ENCODE measurements around the gene COL28A1. TPM values are rescaled to one million over a fixed set of nuclear protein-coding genes. Genes with fewer than 3 reads are reported as not detected.

The COL28A1 gene
- total RNA-seq, 1 donor from 2014 or later = 1.8 TPM

- no peak overlapping the region for H3K27ac Mint-ChIP-seq
- no peaks in the 10 kb centered on the region for H3K27me3 Mint-ChIP-seq (ENCODE audit: low read depth)
- H3K4me1 Mint-ChIP-seq = peaks cover 6% of the 10 kb centered on the region
- H3K36me3 Mint-ChIP-seq = peaks cover 2% of the 10 kb centered on the region
- H3K9me3 Mint-ChIP-seq = no peaks in the 10 kb centered on the region
- H3K4me3 Mint-ChIP-seq = no peak overlapping the region
- no peak for DNase-seq (ENCODE audit: low spot score in 2 of 2, unreplicated experiment in 2 of 2)
- no peak for TF ChIP-seq CTCF (IDR thresholded peaks at IDR 0.05; ENCODE audit: unreplicated experiment)
Observed at GRCh38 chr7:7579638-7580037, 44.0 kb upstream of the COL28A1 start.

- TF ChIP-seq CTCF (IDR thresholded peaks at IDR 0.05; ENCODE audit: unreplicated experiment) = no peak
- Mint-ChIP-seq H3K4me3 (no peak overlapping the region), H3K27ac (no peak overlapping the region), H3K27me3 (ENCODE audit: low read depth) (no peaks in the 10 kb centered on the region), H3K4me1 (peaks cover 4% of the 10 kb centered on the region), H3K9me3 (no peaks in the 10 kb centered on the region), H3K36me3 (peaks cover 14% of the 10 kb centered on the region)
- DNase-seq (ENCODE audit: low spot score in 2 of 2, unreplicated experiment in 2 of 2) = no peak
Observed at GRCh38 chr7:7577888-7578287, 42.2 kb upstream of the COL28A1 start.

- no peak for DNase-seq (ENCODE audit: low spot score in 2 of 2, unreplicated experiment in 2 of 2)
- Mint-ChIP-seq H3K36me3 (peaks cover 19% of the 10 kb centered on the region), H3K4me3 (no peak overlapping the region), H3K27me3 (ENCODE audit: low read depth) (no peaks in the 10 kb centered on the region), H3K9me3 (no peaks in the 10 kb centered on the region), H3K27ac (no peak overlapping the region), H3K4me1 (no peaks in the 10 kb centered on the region)
- no peak for TF ChIP-seq CTCF (IDR thresholded peaks at IDR 0.05; ENCODE audit: unreplicated experiment)
Observed at GRCh38 chr7:7576344-7576743, 40.7 kb upstream of the COL28A1 start.

- Mint-ChIP-seq H3K9me3 (peaks cover 5% of the 10 kb centered on the region), H3K4me1 (peaks cover 6% of the 10 kb centered on the region), H3K4me3 (no peak overlapping the region), H3K36me3 (peaks cover 34% of the 10 kb centered on the region), H3K27ac (no peak overlapping the region), H3K27me3 (ENCODE audit: low read depth) (no peaks in the 10 kb centered on the region)
- no peak for DNase-seq (ENCODE audit: low spot score in 2 of 2, unreplicated experiment in 2 of 2)
- TF ChIP-seq CTCF (IDR thresholded peaks at IDR 0.05; ENCODE audit: unreplicated experiment) = no peak
Observed at GRCh38 chr7:7573701-7574100, 38.0 kb upstream of the COL28A1 start.

- H3K27me3 Mint-ChIP-seq (ENCODE audit: low read depth) = no peaks in the 10 kb centered on the region
- no peak overlapping the region for H3K27ac Mint-ChIP-seq
- H3K4me1 Mint-ChIP-seq = peaks cover 19% of the 10 kb centered on the region
- H3K4me3 Mint-ChIP-seq = no peak overlapping the region
- peaks cover 34% of the 10 kb centered on the region for H3K36me3 Mint-ChIP-seq
- H3K9me3 Mint-ChIP-seq = peaks cover 5% of the 10 kb centered on the region
- TF ChIP-seq CTCF (IDR thresholded peaks at IDR 0.05; ENCODE audit: unreplicated experiment) = no peak
- DNase-seq (ENCODE audit: low spot score in 2 of 2, unreplicated experiment in 2 of 2) = no peak
Observed at GRCh38 chr7:7570584-7570983, 34.9 kb upstream of the COL28A1 start.

- H3K4me1 Mint-ChIP-seq = peaks cover 19% of the 10 kb centered on the region
- no peaks in the 10 kb centered on the region for H3K27me3 Mint-ChIP-seq (ENCODE audit: low read depth)
- H3K9me3 Mint-ChIP-seq = peaks cover 5% of the 10 kb centered on the region
- peaks cover 34% of the 10 kb centered on the region for H3K36me3 Mint-ChIP-seq
- no peak overlapping the region for H3K27ac Mint-ChIP-seq
- no peak for DNase-seq (ENCODE audit: low spot score in 2 of 2, unreplicated experiment in 2 of 2)
- no peak overlapping the region for H3K4me3 Mint-ChIP-seq
- TF ChIP-seq CTCF (IDR thresholded peaks at IDR 0.05; ENCODE audit: unreplicated experiment) = no peak
Observed at GRCh38 chr7:7569615-7570014, 33.9 kb upstream of the COL28A1 start.
